ENCODE measurements around the gene ZNF484.
A peak's percentile ranks its signal among the peaks of the same experiment; 100 is the strongest.
"Not testable (repeated sequence)": the region's sequence is repeated elsewhere in the genome, so short reads cannot be mapped to it uniquely, and the experiment has no call there.

Gene ZNF484

GRCh38 chr9:92809629-92810326 is 68.1 kb downstream of the ZNF484 start:
- Histone ChIP-seq H3K27me3 (ENCODE audit: control insufficient read depth in 1 of 2, insufficient read depth in 2 of 2, low read length in 2 of 2) (peaks cover 51 to 69% of the 10 kb centered on the region in 2 donors), H3K4me1 (ENCODE audit: control insufficient read depth, insufficient read depth, low read length) (peaks cover 22% of the 10 kb centered on the region)
- H3K27ac ChIP-seq (ENCODE audit: low read length); H3K4me3 ChIP-seq (ENCODE audit: low read length in 2 of 2); H3K36me3 ChIP-seq (ENCODE audit: control insufficient read depth in 2 of 2, insufficient read depth in 2 of 2, low read length in 2 of 2); H3K9me3 ChIP-seq (ENCODE audit: control insufficient read depth in 2 of 2, low read length in 2 of 2); H3K9ac ChIP-seq (ENCODE audit: low read length in 2 of 2): not testable (repeated sequence)

- Histone ChIP-seq H3K4me1 (ENCODE audit: control insufficient read depth, insufficient read depth, low read length) (peaks cover 22% of the 10 kb centered on the region), H3K4me3 (ENCODE audit: low read length in 2 of 2) (peak overlapping the region in 1 of 2 donors; percentile 58), H3K36me3 (ENCODE audit: control insufficient read depth in 2 of 2, insufficient read depth in 2 of 2, low read length in 2 of 2) (no peaks in the 10 kb centered on the region), H3K27ac (ENCODE audit: low read length) (no peak overlapping the region), H3K27me3 (ENCODE audit: control insufficient read depth in 1 of 2, insufficient read depth in 2 of 2, low read length in 2 of 2) (peaks cover 60 to 77% of the 10 kb centered on the region in 2 donors), H3K9ac (ENCODE audit: low read length in 2 of 2) (no peak overlapping the region), H3K9me3 (ENCODE audit: control insufficient read depth in 2 of 2, low read length in 2 of 2) (no peaks in the 10 kb centered on the region)
These were observed 68.9 kb downstream of the ZNF484 start for GRCh38 chr9:92808726-92809451.

- Histone ChIP-seq H3K4me1 (ENCODE audit: control insufficient read depth, insufficient read depth, low read length) (peaks cover 22% of the 10 kb centered on the region), H3K9me3 (ENCODE audit: control insufficient read depth in 2 of 2, low read length in 2 of 2) (no peaks in the 10 kb centered on the region), H3K36me3 (ENCODE audit: control insufficient read depth in 2 of 2, insufficient read depth in 2 of 2, low read length in 2 of 2) (no peaks in the 10 kb centered on the region), H3K27me3 (ENCODE audit: control insufficient read depth in 1 of 2, insufficient read depth in 2 of 2, low read length in 2 of 2) (peaks cover 65 to 73% of the 10 kb centered on the region in 2 donors), H3K4me3 (ENCODE audit: low read length in 2 of 2) (peak overlapping the region in 1 of 2 donors; percentile 8), H3K27ac (ENCODE audit: low read length) (no peak overlapping the region), H3K9ac (ENCODE audit: low read length in 2 of 2) (no peak overlapping the region)
These were observed 69.8 kb downstream of the ZNF484 start for GRCh38 chr9:92807757-92808725.

- H3K27ac ChIP-seq (ENCODE audit: low read length): no peak overlapping the region
- H3K27me3 ChIP-seq (ENCODE audit: control insufficient read depth in 1 of 2, insufficient read depth in 2 of 2, low read length in 2 of 2): peaks cover 63 to 68% of the 10 kb centered on the region in 2 donors
- H3K9me3 ChIP-seq (ENCODE audit: control insufficient read depth in 2 of 2, low read length in 2 of 2): no peaks in the 10 kb centered on the region
- peaks cover 22% of the 10 kb centered on the region for H3K4me1 ChIP-seq (ENCODE audit: control insufficient read depth, insufficient read depth, low read length)
- H3K36me3 ChIP-seq (ENCODE audit: control insufficient read depth in 2 of 2, insufficient read depth in 2 of 2, low read length in 2 of 2): no peaks in the 10 kb centered on the region
- H3K9ac ChIP-seq (ENCODE audit: low read length in 2 of 2): no peak overlapping the region
- H3K4me3 ChIP-seq (ENCODE audit: low read length in 2 of 2): no peak overlapping the region
These were observed 70.6 kb downstream of the ZNF484 start for GRCh38 chr9:92807031-92807756.

- peaks cover 22% of the 10 kb centered on the region for H3K4me1 ChIP-seq (ENCODE audit: control insufficient read depth, insufficient read depth, low read length)
- H3K9me3 ChIP-seq (ENCODE audit: control insufficient read depth in 2 of 2, low read length in 2 of 2): no peaks in the 10 kb centered on the region
- no peak overlapping the region for H3K9ac ChIP-seq (ENCODE audit: low read length in 2 of 2)
- no peak overlapping the region for H3K4me3 ChIP-seq (ENCODE audit: low read length in 2 of 2)
- no peak overlapping the region for H3K27ac ChIP-seq (ENCODE audit: low read length)
- H3K27me3 ChIP-seq (ENCODE audit: control insufficient read depth in 1 of 2, insufficient read depth in 2 of 2, low read length in 2 of 2): peaks cover 50 to 60% of the 10 kb centered on the region in 2 donors
- no peaks in the 10 kb centered on the region for H3K36me3 ChIP-seq (ENCODE audit: control insufficient read depth in 2 of 2, insufficient read depth in 2 of 2, low read length in 2 of 2)
These were observed 73.1 kb downstream of the ZNF484 start for GRCh38 chr9:92804727-92805126.

GRCh38 chr9:92798358-92798757 is 79.5 kb downstream of the ZNF484 start:
- Histone ChIP-seq H3K4me1 (ENCODE audit: control insufficient read depth, insufficient read depth, low read length) (no peaks in the 10 kb centered on the region), H3K9ac (ENCODE audit: low read length in 2 of 2) (no peak overlapping the region), H3K4me3 (ENCODE audit: low read length in 2 of 2) (no peak overlapping the region), H3K27me3 (ENCODE audit: control insufficient read depth in 1 of 2, insufficient read depth in 2 of 2, low read length in 2 of 2) (peaks cover 11 to 14% of the 10 kb centered on the region in 2 donors), H3K9me3 (ENCODE audit: control insufficient read depth in 2 of 2, low read length in 2 of 2) (no peaks in the 10 kb centered on the region), H3K36me3 (ENCODE audit: control insufficient read depth in 2 of 2, insufficient read depth in 2 of 2, low read length in 2 of 2) (no peaks in the 10 kb centered on the region), H3K27ac (ENCODE audit: low read length) (no peak overlapping the region)

GRCh38 chr9:92796337-92796804 is 81.5 kb downstream of the ZNF484 start:
- H3K9ac ChIP-seq (ENCODE audit: low read length in 2 of 2); H3K4me1 ChIP-seq (ENCODE audit: control insufficient read depth, insufficient read depth, low read length); H3K36me3 ChIP-seq (ENCODE audit: control insufficient read depth in 2 of 2, insufficient read depth in 2 of 2, low read length in 2 of 2); H3K9me3 ChIP-seq (ENCODE audit: control insufficient read depth in 2 of 2, low read length in 2 of 2); H3K4me3 ChIP-seq (ENCODE audit: low read length in 2 of 2); H3K27ac ChIP-seq (ENCODE audit: low read length): not testable (repeated sequence)
- peaks cover 11 to 14% of the 10 kb centered on the region in 2 donors for H3K27me3 ChIP-seq (ENCODE audit: control insufficient read depth in 1 of 2, insufficient read depth in 2 of 2, low read length in 2 of 2)

GRCh38 chr9:92795598-92796336 is 82.1 kb downstream of the ZNF484 start:
- Histone ChIP-seq H3K27ac (ENCODE audit: low read length) (no peak overlapping the region), H3K27me3 (ENCODE audit: control insufficient read depth in 1 of 2, insufficient read depth in 2 of 2, low read length in 2 of 2) (peaks cover 11 to 14% of the 10 kb centered on the region in 2 donors), H3K4me3 (ENCODE audit: low read length in 2 of 2) (no peak overlapping the region), H3K36me3 (ENCODE audit: control insufficient read depth in 2 of 2, insufficient read depth in 2 of 2, low read length in 2 of 2) (no peaks in the 10 kb centered on the region), H3K4me1 (ENCODE audit: control insufficient read depth, insufficient read depth, low read length) (no peaks in the 10 kb centered on the region), H3K9me3 (ENCODE audit: control insufficient read depth in 2 of 2, low read length in 2 of 2) (no peaks in the 10 kb centered on the region), H3K9ac (ENCODE audit: low read length in 2 of 2) (no peak overlapping the region)
